ENCODE data around the gene RPL26. TPM values are rescaled to one million over a fixed set of nuclear protein-coding genes. Genes with fewer than 3 reads are reported as not detected.

The RPL26 gene
- total and polyA plus RNA-seq, 2 donors (not counting 1 experiment from before 2014, with no cell fraction given) = 2,684 to 4,449 TPM

DNA sequence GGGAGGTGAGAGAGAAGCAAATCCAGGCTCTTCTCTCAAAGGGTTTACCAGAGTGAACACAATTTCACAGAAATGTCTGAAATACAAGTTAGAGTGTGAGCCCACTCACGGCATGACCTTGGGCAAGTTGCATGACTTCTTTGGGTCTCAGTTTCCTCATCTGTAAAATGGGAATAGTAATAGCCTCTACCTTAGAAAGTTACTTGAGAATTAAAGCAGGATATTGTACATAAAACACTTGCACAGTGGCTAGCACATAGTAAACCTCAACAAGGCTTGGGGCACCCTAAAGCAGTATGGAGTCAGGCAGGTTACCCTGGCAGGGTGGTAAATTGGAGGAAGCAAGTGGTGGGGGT is 27.9 kb upstream of the RPL26 start:
- WGBS (ENCODE audit: insufficient coverage) = no CpG with 5 or more reads among the region's 1 CpG
- no peak overlapping the region for H3K27ac ChIP-seq (ENCODE audit: low read length in 2 of 2)
- intact Hi-C loops (cut with micrococcal nuclease) = loop anchor here (1.0 to 2.0 kb wide), 3 partner anchors 24 to 484 kb away; partner anchors contain the start of gene NDEL1
- no peak overlapping the region for H3K4me3 ChIP-seq (ENCODE audit: control extremely low read depth in 1 of 5, extremely low read depth in 1 of 5, insufficient read depth in 1 of 5, low read depth in 2 of 5, low read length in 4 of 5)
- no peaks in the 10 kb centered on the region for H3K36me3 ChIP-seq (replicated peaks in 1 of 2; ENCODE audit: control extremely low read depth in 1 of 2, control insufficient read depth in 1 of 2, extremely low read depth in 1 of 2, insufficient read depth in 2 of 2, low read length in 1 of 2)
- DNase-seq (no peak), ATAC-seq (ENCODE audit: low read depth) (no peak)
- Mint-ChIP-seq H3K4me1 (peaks cover 4% of the 10 kb centered on the region), H3K27ac (no peak overlapping the region), H3K9me3 (ENCODE audit: insufficient read depth) (no peaks in the 10 kb centered on the region), H3K27me3 (peaks cover 21% of the 10 kb centered on the region), H3K4me3 (no peak overlapping the region)
- H3K27me3 ChIP-seq (replicated peaks in 1 of 4; ENCODE audit: control extremely low read depth in 1 of 4, control insufficient read depth in 3 of 4, insufficient read depth in 4 of 4, low read length in 3 of 4) = peaks cover 0 to 15% (median 4%) of the 10 kb centered on the region in 4 experiments
- CTCF ChIA-PET = interaction anchor here (0.9 to 6.0 kb wide), 19 partner anchors 10 to 587 kb away, joined by 3 to 81 read pairs (median 7); partner anchors contain the start of gene NDEL1
- TF ChIP-seq EZH2 (IDR thresholded peaks at IDR 0.05; ENCODE audit: borderline replicate concordance, insufficient read depth, low read depth, low read length, poor library complexity, severe bottlenecking) = no peak
- TF ChIP-seq, protein P1, sequence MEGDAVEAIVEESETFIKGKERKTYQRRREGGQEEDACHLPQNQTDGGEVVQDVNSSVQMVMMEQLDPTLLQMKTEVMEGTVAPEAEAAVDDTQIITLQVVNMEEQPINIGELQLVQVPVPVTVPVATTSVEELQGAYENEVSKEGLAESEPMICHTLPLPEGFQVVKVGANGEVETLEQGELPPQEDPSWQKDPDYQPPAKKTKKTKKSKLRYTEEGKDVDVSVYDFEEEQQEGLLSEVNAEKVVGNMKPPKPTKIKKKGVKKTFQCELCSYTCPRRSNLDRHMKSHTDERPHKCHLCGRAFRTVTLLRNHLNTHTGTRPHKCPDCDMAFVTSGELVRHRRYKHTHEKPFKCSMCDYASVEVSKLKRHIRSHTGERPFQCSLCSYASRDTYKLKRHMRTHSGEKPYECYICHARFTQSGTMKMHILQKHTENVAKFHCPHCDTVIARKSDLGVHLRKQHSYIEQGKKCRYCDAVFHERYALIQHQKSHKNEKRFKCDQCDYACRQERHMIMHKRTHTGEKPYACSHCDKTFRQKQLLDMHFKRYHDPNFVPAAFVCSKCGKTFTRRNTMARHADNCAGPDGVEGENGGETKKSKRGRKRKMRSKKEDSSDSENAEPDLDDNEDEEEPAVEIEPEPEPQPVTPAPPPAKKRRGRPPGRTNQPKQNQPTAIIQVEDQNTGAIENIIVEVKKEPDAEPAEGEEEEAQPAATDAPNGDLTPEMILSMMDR (IDR thresholded peaks at IDR 0.05) = no peak
- H3K9ac ChIP-seq (ENCODE audit: low read length) = no peak overlapping the region
- no peaks in the 10 kb centered on the region for H3K9me3 ChIP-seq (ENCODE audit: control extremely low read depth in 1 of 3, control insufficient read depth in 2 of 3, insufficient read depth in 1 of 3, low read length in 2 of 3)
- POLR2A ChIA-PET = no interaction called here
- H2AFZ ChIP-seq (ENCODE audit: insufficient read depth, low read depth, low read length, poor library complexity, severe bottlenecking) = no peak overlapping the region
- H3K4me2 ChIP-seq (replicated peaks; ENCODE audit: low read depth, low read length, poor library complexity, severe bottlenecking) = no peak overlapping the region
- no peaks in the 10 kb centered on the region for H4K20me1 ChIP-seq (ENCODE audit: control insufficient read depth, insufficient read depth, low read length, poor library complexity, severe bottlenecking)
- peaks cover 0 to 5% of the 10 kb centered on the region in 2 donors for H3K4me1 ChIP-seq (ENCODE audit: control insufficient read depth in 2 of 2, insufficient read depth in 2 of 2, low read length in 2 of 2)
- H3K79me2 ChIP-seq (ENCODE audit: control insufficient read depth, insufficient read depth, low read length) = no peaks in the 10 kb centered on the region
